Smooth muscle cell (in vitro differentiated cells): ENCODE measurements around the gene PTRHD1. TPM values are rescaled to one million over a fixed set of nuclear protein-coding genes. Genes with fewer than 3 reads are reported as not detected.

ENCODE experiments used
- DNase-seq: peaks from one replicate; lab custom pipeline; 2025; ENCODE audit not compliant: unreplicated experiment; lab: John Stamatoyannopoulos, UW
- H2AFZ ChIP-seq: fragments of 200-600 bp; sonication (generic); 2 replicates; pipeline ENCODE4 v1.6.0; 2016; ENCODE audit warnings: antibody characterized with exemption, low read depth, mild to moderate bottlenecking
- H3F3A ChIP-seq: fragments of 200-600 bp; sonication (generic); 2 replicates; pipeline ENCODE4 v1.6.0; 2017; ENCODE audit warnings: antibody characterized with exemption, low read depth
- H3K27ac ChIP-seq: fragments of 200-600 bp; sonication (generic); 2 replicates; pipeline ENCODE4 v1.5.1; 2016; ENCODE audit warnings: low read depth, mild to moderate bottlenecking
- H3K27me3 ChIP-seq: fragments of 200-600 bp; sonication (generic); 2 replicates; pipeline ENCODE4 v1.6.1; 2016; ENCODE audit warnings: low read depth, mild to moderate bottlenecking
- H3K36me3 ChIP-seq: fragments of 200-600 bp; sonication (generic); 2 replicates; pipeline ENCODE4 v1.5.1; 2016; ENCODE audit warnings: low read depth
- H3K4me1 ChIP-seq: fragments of 200-600 bp; sonication (generic); 2 replicates; pipeline ENCODE4 v1.5.1; 2016; ENCODE audit warnings: low read depth
- H3K4me2 ChIP-seq: fragments of 200-600 bp; sonication (generic); 2 replicates; pipeline ENCODE4 v1.6.0; 2016; ENCODE audit warnings: mild to moderate bottlenecking
- H3K4me3 ChIP-seq: fragments of 200-600 bp; sonication (generic); 2 replicates; pipeline ENCODE4 v1.5.1; 2016; ENCODE audit warnings: mild to moderate bottlenecking
- H3K79me2 ChIP-seq: fragments of 200-600 bp; sonication (generic); 2 replicates; pipeline ENCODE4 v1.6.0; 2016; ENCODE audit warnings: low read depth, mild to moderate bottlenecking
- H3K9ac ChIP-seq: fragments of 200-600 bp; sonication (generic); 2 replicates; pipeline ENCODE4 v1.6.0; 2016; ENCODE audit warnings: low read depth
- H3K9me3 ChIP-seq: fragments of 200-600 bp; sonication (generic); replicated peaks from 2 replicates; pipeline ENCODE4 v1.5.1; 2016; ENCODE audit warnings: low read depth
- H4K20me1 ChIP-seq: fragments of 200-600 bp; sonication (generic); 2 replicates; pipeline ENCODE4 v1.6.0; 2016; ENCODE audit warnings: low read depth
- WGBS: methylation state at CpG from one replicate; pipeline ENCODE4 v1.1.7; 2016; ENCODE audit warnings: low lambda C conversion rate; 5-methylcytosine and 5-hydroxymethylcytosine counted together
- polyA plus RNA-seq: library from polyadenylated mRNA; unstranded; fragments of >200 nt; fragmentation: Nextera tagmentation; extraction: Ambion mirVana; gene quantifications from 2 replicates; pipeline ENCODE4 v1.2.1, GENCODE V29; 2016
- total RNA-seq: library from RNA; depleted of rRNA; stranded (reverse); fragments of >200 nt; gene quantifications from 2 replicates; pipeline ENCODE4 v1.2.3, GENCODE V29; 2014
- TF ChIP-seq, protein P1 (sequence below): fragments of 200-600 bp; sonication (generic); IDR thresholded peaks from 2 replicates; pipeline ENCODE4 v1.5.1; 2017; ENCODE audit warnings: borderline replicate concordance, mild to moderate bottlenecking, antibody characterized with exemption; ENCODE audit not compliant: insufficient read depth, poor library complexity, severe bottlenecking

PTRHD1 gene, protein sequence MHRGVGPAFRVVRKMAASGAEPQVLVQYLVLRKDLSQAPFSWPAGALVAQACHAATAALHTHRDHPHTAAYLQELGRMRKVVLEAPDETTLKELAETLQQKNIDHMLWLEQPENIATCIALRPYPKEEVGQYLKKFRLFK
- total RNA-seq (25.1 and 29.4 TPM in 2 replicates), polyA plus RNA-seq (32.5 and 38.7 TPM in 2 replicates)

GRCh38 chr2:24792874-24793760 lies at the start of gene PTRHD1, which contains the start of gene CENPO:
TSS of gene PTRHD1 (minus strand) at chr2:24793391. CDS start at chr2:24793377, 14 bp downstream.
TSS of gene CENPO (plus strand) at chr2:24793425. CDS start at chr2:24793920, 495 bp downstream.
- Histone ChIP-seq H3K27me3 (no peaks in the 10 kb centered on the region), H4K20me1 (no peaks in the 10 kb centered on the region), H3F3A (peaks cover 4% of the 10 kb centered on the region), H3K4me1 (peaks cover 20% of the 10 kb centered on the region), H3K4me2 (peak within 1 kb of the TSS; percentile 91), H2AFZ (peak within 1 kb of the TSS; percentile 93), H3K36me3 (no peaks in the 10 kb centered on the region), H3K27ac (peak within 1 kb of the TSS; percentile 96), H3K4me3 (peak within 1 kb of the TSS; percentile 82), H3K9ac (peak within 1 kb of the TSS; percentile 95), H3K9me3 (no peaks in the 10 kb centered on the region), H3K79me2 (peaks cover 44% of the 10 kb centered on the region)
- TF ChIP-seq, protein P1, sequence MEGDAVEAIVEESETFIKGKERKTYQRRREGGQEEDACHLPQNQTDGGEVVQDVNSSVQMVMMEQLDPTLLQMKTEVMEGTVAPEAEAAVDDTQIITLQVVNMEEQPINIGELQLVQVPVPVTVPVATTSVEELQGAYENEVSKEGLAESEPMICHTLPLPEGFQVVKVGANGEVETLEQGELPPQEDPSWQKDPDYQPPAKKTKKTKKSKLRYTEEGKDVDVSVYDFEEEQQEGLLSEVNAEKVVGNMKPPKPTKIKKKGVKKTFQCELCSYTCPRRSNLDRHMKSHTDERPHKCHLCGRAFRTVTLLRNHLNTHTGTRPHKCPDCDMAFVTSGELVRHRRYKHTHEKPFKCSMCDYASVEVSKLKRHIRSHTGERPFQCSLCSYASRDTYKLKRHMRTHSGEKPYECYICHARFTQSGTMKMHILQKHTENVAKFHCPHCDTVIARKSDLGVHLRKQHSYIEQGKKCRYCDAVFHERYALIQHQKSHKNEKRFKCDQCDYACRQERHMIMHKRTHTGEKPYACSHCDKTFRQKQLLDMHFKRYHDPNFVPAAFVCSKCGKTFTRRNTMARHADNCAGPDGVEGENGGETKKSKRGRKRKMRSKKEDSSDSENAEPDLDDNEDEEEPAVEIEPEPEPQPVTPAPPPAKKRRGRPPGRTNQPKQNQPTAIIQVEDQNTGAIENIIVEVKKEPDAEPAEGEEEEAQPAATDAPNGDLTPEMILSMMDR, result peak; percentile 48
- peak; percentile 99 for DNase-seq
- WGBS, result under 1% methylated on average over 70 of the region's 74 CpGs

DNA sequence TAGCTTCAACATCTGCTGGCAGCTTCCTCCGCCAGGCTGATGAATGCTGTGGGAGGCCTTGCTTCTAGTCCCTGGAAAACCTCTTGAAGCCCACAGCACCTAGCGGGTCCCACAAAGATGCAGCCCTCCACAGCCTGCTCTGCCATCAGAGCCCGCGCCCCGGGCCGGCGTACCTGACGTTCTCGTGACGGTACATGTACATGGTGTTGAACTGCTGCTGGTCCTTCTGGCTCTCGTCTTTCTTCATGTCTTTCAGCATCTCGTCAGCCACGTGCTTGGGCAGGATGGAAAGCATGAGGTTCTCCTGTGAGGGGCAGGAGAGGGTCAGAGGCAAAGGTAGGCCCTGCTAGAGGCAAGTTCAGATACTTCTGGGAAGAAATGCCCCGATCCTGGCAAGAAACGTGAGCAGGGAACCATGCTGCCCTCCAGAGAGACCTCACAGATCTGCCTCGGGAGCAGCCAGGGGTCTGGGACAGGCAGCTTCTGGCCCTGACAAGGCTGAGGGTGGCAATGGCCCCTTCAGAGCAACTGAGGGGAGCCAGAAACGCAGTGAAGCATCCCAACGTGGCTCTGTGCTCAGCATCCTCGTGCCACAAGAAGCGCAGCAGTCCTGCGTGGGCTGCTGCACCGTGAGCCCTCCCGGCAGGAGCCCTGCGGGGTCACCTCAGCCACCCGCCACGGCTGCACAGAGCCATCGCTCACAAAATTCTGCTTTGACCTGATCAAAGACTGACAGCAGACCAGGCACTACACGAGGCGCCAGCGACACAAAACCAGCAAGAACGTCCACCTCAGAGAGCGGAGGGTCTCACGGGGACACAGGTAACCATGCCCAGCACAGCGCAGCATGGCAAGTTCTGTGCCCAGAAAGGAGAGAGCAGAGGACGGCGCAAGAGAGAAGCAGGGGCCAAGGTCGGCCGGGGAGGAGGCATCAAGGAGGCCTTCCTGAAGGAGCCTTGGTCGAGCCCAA lies 49.2 kb upstream of the PTRHD1 start:
- H3F3A ChIP-seq, result no peaks in the 10 kb centered on the region
- no peaks in the 10 kb centered on the region for H3K27me3 ChIP-seq
- no peaks in the 10 kb centered on the region for H3K79me2 ChIP-seq
- no peak overlapping the region for H3K9ac ChIP-seq
- WGBS, result 98% methylated on average over 39 of the region's 39 CpGs
- DNase-seq, result no peak
- no peak overlapping the region for H3K27ac ChIP-seq
- no peak overlapping the region for H3K4me2 ChIP-seq
- TF ChIP-seq, protein P1, result no peak
- no peaks in the 10 kb centered on the region for H3K4me1 ChIP-seq
- H3K9me3 ChIP-seq, result no peaks in the 10 kb centered on the region
- no peak overlapping the region for H3K4me3 ChIP-seq
- H3K36me3 ChIP-seq, result no peaks in the 10 kb centered on the region
- H4K20me1 ChIP-seq, result no peaks in the 10 kb centered on the region
- H2AFZ ChIP-seq, result no peak overlapping the region

- H3F3A ChIP-seq, result no peaks in the 10 kb centered on the region
- no peaks in the 10 kb centered on the region for H3K4me1 ChIP-seq
- H3K36me3 ChIP-seq, result no peaks in the 10 kb centered on the region
- H3K79me2 ChIP-seq, result no peaks in the 10 kb centered on the region
- no peak overlapping the region for H3K4me2 ChIP-seq
- no peaks in the 10 kb centered on the region for H3K27me3 ChIP-seq
- H2AFZ ChIP-seq, result no peak overlapping the region
- no peak for DNase-seq
- no peaks in the 10 kb centered on the region for H4K20me1 ChIP-seq
- no peak overlapping the region for H3K9ac ChIP-seq
- 97% methylated on average over 26 of the region's 26 CpGs for WGBS
- TF ChIP-seq, protein P1, result no peak
- no peak overlapping the region for H3K4me3 ChIP-seq
- H3K27ac ChIP-seq, result no peak overlapping the region
- H3K9me3 ChIP-seq, result no peaks in the 10 kb centered on the region
Measured at GRCh38 chr2:24840962-24841945, 48.1 kb upstream of the PTRHD1 start.
